Effector memory CD8-positive, alpha-beta T cell (primary cell): ENCODE data around the gene CTSF.
"Not testable (repeated sequence)": the region's sequence is repeated elsewhere in the genome, so short reads cannot be mapped to it uniquely, and the experiment has no call there.

Experiments
- ATAC-seq: fragments of 150-1000 bp; cut with Tn5 transposase; replicated peaks from 2 replicates; pipeline ENCODE4 v1.10.0; 2021; ENCODE audit warnings: mild to moderate bottlenecking, moderate library complexity
- DNase-seq, 3 experiments: peaks; one replicate each; pipeline ENCODE4 v3.0.0; 2021
- H3K27ac Mint-ChIP-seq, 2 donors: one replicate each; pipeline ENCODE4 v1.8.0; 2022; ENCODE audit warnings: mild to moderate bottlenecking in 2 of 2, mixed read lengths in 2 of 2, moderate library complexity in 2 of 2
- H3K27me3 Mint-ChIP-seq, 2 donors: one replicate each; pipeline ENCODE4 v1.8.0; 2022; ENCODE audit warnings: mixed read lengths in 2 of 2
- H3K36me3 Mint-ChIP-seq: one replicate; pipeline ENCODE4 v1.8.0; 2022; ENCODE audit warnings: mild to moderate bottlenecking, moderate library complexity, mixed read lengths; ENCODE audit not compliant: insufficient read depth
- H3K4me1 Mint-ChIP-seq, 2 donors: one replicate each; pipeline ENCODE4 v1.8.0; 2022; ENCODE audit warnings: low read depth in 2 of 2, mixed read lengths in 2 of 2
- H3K4me3 Mint-ChIP-seq, 2 donors: one replicate each; pipeline ENCODE4 v1.8.0; 2022; ENCODE audit warnings: mild to moderate bottlenecking in 2 of 2, mixed read lengths in 2 of 2, moderate library complexity in 2 of 2
- H3K9me3 Mint-ChIP-seq, 2 donors: one replicate each; pipeline ENCODE4 v1.8.0; 2022; ENCODE audit warnings: mixed read lengths in 2 of 2

The CTSF gene

DNA sequence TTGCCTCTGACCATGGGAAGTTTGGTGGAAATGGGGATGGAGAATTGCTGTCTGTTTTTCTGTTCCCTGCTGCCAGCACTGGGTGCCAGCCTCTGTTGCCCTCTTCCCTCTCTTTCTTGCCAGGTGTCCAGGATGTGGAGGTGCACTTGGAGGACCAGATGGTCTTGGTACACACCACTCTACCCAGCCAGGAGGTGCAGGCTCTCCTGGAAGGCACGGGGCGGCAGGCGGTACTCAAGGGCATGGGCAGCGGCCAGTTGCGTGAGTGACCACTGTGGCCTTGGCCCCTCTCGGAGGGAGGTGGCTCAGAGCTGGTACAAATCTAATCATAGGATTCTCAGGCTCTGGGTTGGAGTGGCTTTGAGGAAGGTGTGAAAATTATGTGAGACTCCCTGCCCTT is 30.6 kb upstream of the CTSF start:
- H3K4me3 Mint-ChIP-seq, result no peak overlapping the region
- ATAC-seq (no peak), DNase-seq (no peak)
- peaks cover 12 to 17% of the 10 kb centered on the region in 2 donors for H3K4me1 Mint-ChIP-seq
- H3K36me3 Mint-ChIP-seq, result peaks cover 6% of the 10 kb centered on the region
- H3K9me3 Mint-ChIP-seq, result no peaks in the 10 kb centered on the region
- no peak overlapping the region for H3K27ac Mint-ChIP-seq
- H3K27me3 Mint-ChIP-seq, result no peaks in the 10 kb centered on the region

DNA sequence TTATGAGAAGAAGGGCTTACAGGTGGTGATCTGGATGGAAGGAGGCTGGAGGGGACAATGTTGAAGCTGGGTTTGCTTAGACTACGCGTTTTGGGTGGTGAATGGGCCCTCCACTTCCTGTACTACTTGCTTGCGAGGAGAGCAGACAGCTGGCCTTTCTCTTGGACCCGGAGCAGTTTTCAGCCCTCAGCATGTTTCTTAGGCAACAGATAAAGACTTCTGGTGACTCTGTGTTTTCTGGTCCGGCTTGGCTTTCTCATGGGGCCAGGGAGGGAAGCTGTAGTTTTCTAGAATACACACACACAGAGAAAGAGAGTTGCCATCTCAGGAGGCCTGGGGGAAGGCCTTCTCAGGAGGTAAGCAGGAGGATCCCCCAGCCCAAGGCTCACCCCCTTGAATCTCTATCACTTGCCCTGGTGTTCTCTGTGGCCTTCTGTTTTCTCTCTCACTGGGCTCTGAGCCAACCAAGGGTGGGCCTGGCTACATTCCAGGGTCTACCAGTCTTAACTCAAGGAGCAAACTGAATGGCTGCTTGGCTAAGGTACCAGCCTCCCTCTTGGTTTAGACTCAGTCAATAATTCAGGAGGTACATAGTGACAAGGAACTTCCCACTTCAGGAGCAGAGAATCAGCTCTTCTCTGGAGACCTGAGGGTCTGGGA is 27.0 kb upstream of the CTSF start:
- Mint-ChIP-seq H3K27ac (peak overlapping the region in 1 of 2 donors; percentile 87), H3K4me1 (peaks cover 16 to 35% of the 10 kb centered on the region in 2 donors), H3K9me3 (no peaks in the 10 kb centered on the region), H3K4me3 (peak overlapping the region in 1 of 2 donors; percentile 96), H3K36me3 (peaks cover 19% of the 10 kb centered on the region), H3K27me3 (no peaks in the 10 kb centered on the region)
- ATAC-seq (no peak), DNase-seq (no peak)

DNA sequence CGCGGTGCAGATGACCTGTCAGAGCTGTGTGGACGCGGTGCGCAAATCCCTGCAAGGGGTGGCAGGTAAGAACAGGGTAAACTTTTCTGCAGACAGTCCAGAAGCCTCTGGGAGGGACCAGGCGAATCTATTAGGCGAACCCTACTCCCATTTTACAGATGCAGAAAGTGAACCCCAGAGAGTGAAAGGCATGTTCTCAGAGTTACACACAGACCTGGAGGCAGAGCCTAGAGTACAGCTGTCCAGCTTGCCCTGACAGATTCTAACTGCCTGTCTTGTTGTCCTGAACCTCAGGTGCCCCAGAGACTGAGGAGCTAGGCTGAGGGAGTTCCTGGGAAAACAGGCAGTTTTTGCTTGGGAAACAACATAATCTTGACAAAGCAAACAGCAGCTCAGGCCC is 25.2 kb upstream of the CTSF start:
- no peaks in the 10 kb centered on the region for H3K9me3 Mint-ChIP-seq
- DNase-seq (no peak), ATAC-seq (no peak)
- peak overlapping the region; percentile 93 to 96 for H3K4me3 Mint-ChIP-seq
- H3K36me3 Mint-ChIP-seq, result peaks cover 19% of the 10 kb centered on the region
- H3K4me1 Mint-ChIP-seq, result peaks cover 16 to 35% of the 10 kb centered on the region in 2 donors
- no peaks in the 10 kb centered on the region for H3K27me3 Mint-ChIP-seq
- H3K27ac Mint-ChIP-seq, result peak overlapping the region; percentile 97 to 98

DNA sequence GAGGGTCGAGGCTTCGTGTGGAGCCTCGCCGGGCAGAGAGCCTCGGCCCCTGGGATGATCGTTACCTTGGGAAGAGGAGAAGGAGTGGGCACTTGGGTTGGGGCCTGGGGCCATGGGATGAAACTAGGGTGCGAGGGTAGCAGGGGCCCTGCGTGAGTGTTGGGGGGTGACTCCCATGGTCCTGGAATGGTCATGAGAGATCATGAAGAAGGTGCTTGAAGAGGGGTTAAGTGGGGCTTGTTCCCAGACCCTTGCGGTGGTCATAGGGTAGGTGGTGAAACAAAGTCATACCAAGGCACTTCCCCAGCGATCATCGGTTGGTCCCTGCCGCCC is 24.9 kb upstream of the CTSF start:
- DNase-seq (peak in 1 of 3 experiments; percentile 4), ATAC-seq (no peak)
- H3K9me3 Mint-ChIP-seq, result no peaks in the 10 kb centered on the region

DNA sequence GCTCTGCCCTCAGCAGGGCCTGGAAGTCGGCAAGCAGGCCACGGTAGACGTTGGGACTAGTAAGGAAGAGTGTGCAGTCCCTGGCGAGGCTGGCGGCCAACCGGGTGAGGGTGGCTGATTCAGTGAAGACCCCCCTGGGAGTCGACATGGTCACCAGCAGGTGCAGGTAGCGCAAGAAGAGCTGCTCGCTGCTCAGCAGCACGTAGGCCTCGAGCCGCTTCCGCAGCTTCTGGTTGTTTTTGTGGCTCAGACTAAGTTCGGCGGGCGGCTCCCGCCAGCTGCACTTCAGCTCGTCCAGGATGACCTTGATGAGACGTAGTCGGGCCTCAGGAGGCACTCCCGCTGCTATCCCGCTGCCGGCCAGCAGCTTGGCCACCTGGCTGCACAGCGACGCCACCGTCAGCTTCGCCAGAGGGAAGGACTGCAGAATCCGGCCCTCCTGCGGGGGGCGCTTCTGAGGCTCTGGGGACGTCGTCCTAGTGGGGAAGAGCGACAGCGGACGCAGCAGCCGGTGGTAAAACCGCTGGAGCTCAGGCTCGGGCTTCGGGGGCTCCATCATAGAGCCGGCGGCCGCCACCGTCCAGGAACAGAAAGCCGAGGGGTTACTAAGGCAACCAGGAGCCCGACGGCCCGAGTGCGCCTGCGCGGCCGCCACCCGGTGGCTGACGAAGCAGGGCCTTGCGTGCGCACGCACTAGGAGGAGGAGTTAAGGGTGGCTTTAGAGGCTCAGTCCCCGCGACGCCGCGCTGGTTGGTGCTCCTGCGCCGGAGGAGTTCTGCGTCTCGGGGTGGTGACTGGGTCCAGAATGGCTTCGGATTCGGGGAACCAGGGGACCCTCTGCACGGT is 24.3 kb upstream of the CTSF start, which contains the start of the genes CCDC87 and CCS:
Gene CCDC87, minus strand, starts transcription at position 607 of the 846 bp plus-strand sequence. Its CDS starts 48 bp downstream, at position 559.
Gene CCS, plus strand, starts transcription at position 729 of the 846 bp plus-strand sequence. Its CDS starts 77 bp downstream, at position 806.
- ATAC-seq (peak; percentile 93), DNase-seq (peak; percentile 94 to 97 (median 96))
- peak within 1 kb of the TSS; percentile 97 to 98 for H3K27ac Mint-ChIP-seq
- peaks cover 16 to 35% of the 10 kb centered on the region in 2 donors for H3K4me1 Mint-ChIP-seq
- H3K4me3 Mint-ChIP-seq, result peak within 1 kb of the TSS; percentile 93 to 96
- H3K36me3 Mint-ChIP-seq, result peaks cover 19% of the 10 kb centered on the region
- no peaks in the 10 kb centered on the region for H3K9me3 Mint-ChIP-seq
- H3K27me3 Mint-ChIP-seq, result no peaks in the 10 kb centered on the region

More for the DNA sequence above, 24.9 kb upstream of the CTSF start:
- H3K36me3 Mint-ChIP-seq, result peaks cover 19% of the 10 kb centered on the region
- H3K27ac Mint-ChIP-seq, result peak overlapping the region; percentile 97 to 98
- H3K27me3 Mint-ChIP-seq, result no peaks in the 10 kb centered on the region
- H3K4me1 Mint-ChIP-seq, result peaks cover 16 to 35% of the 10 kb centered on the region in 2 donors
- H3K4me3 Mint-ChIP-seq, result peak overlapping the region; percentile 93 to 96

DNA sequence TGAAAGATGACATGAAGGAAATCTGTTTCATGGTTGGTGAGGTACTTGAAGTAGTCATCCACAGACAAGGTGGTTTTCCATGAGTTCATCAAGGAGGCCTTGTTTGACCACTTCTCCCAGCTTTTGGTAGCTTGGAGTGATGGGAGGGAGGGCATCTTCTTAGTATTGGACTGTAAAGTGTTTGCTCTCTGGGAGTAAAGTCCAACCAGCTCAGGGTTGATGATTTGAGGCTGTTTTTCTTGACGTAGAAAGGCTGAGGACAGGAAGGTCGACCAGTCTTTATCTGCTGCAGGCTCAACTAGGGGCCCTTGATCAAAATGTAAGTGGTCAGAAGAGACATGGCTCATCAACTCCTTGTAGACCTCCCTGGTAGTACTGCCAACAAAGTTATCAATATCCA is 22.8 kb upstream of the CTSF start:
- Mint-ChIP-seq H3K9me3 (no peaks in the 10 kb centered on the region), H3K4me1 (peaks cover 16 to 35% of the 10 kb centered on the region in 2 donors), H3K27me3 (no peaks in the 10 kb centered on the region), H3K4me3 (peak overlapping the region in 1 of 2 donors; percentile 93), H3K27ac (no peak overlapping the region), H3K36me3 (peaks cover 19% of the 10 kb centered on the region)
- DNase-seq (no peak), ATAC-seq (no peak)

DNA sequence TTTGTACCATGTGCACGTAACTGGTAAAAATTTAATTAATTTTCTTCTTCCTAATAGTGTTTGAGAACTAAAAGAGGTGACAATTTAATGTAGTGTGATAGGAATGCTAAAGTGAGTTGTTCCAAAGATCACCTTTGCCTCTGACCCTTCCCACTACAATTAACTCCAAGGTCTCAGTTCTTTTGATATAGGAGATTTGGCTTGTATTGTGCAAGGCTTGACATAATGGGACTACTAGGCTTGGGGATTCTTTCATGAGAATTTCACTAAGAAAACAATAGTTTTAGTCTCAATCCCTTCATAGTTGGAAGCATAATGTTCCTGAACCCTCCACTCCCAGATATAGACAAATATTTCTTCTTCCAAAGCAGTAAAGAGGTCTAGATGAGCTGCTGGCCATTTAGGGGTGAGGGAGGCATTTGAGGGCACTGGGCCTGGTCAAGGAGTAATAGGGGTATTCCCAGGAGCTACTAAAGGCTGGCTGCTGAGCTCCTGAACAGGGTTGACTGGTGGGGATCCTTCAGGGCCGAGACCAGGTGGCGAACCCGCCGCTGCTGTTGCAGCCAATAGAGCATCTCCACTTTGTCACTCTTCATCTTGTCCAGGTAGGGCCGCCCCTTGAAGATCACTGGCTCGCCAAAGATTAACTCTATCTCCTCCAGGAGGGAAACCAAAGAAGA is 21.7 kb upstream of the CTSF start:
- ATAC-seq (no peak), DNase-seq (no peak)
- H3K9me3 Mint-ChIP-seq, result no peaks in the 10 kb centered on the region
- H3K36me3 Mint-ChIP-seq, result peaks cover 19% of the 10 kb centered on the region
- H3K4me1 Mint-ChIP-seq, result peaks cover 11 to 26% of the 10 kb centered on the region in 2 donors
- peak overlapping the region in 1 of 2 donors; percentile 44 for H3K27ac Mint-ChIP-seq
- H3K27me3 Mint-ChIP-seq, result no peaks in the 10 kb centered on the region
- no peak overlapping the region for H3K4me3 Mint-ChIP-seq

DNA sequence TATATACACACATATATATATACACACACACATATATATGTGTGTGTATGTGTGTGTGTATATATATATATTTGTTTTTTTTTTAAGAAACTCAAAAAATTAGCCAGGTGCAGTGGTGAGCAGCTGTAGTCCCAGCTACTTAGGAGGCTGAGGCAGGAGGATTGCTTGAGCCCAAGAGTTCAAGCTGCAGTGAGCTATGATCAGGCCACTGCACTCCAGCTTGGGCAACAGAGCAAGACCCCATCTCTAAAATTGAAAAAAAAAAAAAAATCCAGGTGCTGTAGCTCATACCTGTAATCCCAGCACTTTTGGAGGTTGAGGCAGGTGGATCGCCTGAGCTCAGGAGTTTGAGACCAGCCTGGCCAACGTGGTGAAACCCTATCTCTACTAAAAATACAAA is 20.9 kb upstream of the CTSF start:
- Mint-ChIP-seq H3K4me1 (peaks cover 5 to 20% of the 10 kb centered on the region in 2 donors), H3K36me3 (peaks cover 16% of the 10 kb centered on the region)
- H3K27me3 Mint-ChIP-seq, H3K4me3 Mint-ChIP-seq, ATAC-seq, H3K9me3 Mint-ChIP-seq, DNase-seq, H3K27ac Mint-ChIP-seq: not testable (repeated sequence)

DNA sequence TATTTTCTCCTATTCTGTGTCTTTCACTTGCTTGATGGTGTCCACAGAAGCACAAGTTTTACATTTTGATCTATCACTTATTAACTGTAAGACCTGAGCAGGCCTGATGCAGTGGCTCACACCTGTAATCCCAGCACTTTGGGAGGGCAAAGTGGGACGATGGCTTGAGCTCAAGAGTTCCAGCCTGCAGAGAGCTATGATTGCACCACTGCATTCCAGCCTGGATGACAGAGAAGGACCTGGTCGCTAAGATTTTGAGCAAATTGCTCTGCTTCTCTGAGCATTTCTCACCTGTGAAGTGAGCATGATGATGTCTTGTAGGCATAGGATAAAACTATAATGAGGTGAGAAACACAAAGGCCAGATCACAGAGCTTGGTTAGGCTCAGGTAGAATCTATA is 17.7 kb upstream of the CTSF start:
- no peak for ATAC-seq
- H3K27ac Mint-ChIP-seq, result no peak overlapping the region
- no peaks in the 10 kb centered on the region for H3K4me1 Mint-ChIP-seq
- H3K27me3 Mint-ChIP-seq, result no peaks in the 10 kb centered on the region
- H3K36me3 Mint-ChIP-seq, result no peaks in the 10 kb centered on the region
- peaks cover 0 to 7% of the 10 kb centered on the region in 2 donors for H3K9me3 Mint-ChIP-seq
- H3K4me3 Mint-ChIP-seq, result no peak overlapping the region
- DNase-seq, result no peak

DNA sequence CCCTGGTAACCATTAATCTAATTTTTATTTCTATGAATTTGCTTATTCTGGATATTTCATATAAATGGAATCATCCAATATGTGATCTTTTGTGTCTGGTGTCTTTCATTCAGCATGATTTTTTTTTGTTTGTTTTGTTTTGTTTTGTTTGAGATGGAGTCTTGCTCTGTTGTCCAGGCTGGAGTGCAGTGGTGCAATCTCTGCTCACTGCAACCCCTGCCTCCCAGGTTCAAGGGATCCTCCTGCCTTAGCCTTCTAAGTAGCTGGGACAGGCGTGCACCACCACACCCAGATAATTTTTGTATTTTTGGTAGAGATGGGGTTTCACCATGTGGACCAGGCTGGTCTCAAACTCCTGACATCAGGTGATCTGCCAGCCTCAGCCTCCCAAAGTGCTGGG is 17.0 kb upstream of the CTSF start:
- H3K9me3 Mint-ChIP-seq, H3K36me3 Mint-ChIP-seq, H3K4me3 Mint-ChIP-seq, ATAC-seq, H3K27me3 Mint-ChIP-seq, H3K27ac Mint-ChIP-seq, H3K4me1 Mint-ChIP-seq, DNase-seq: not testable (repeated sequence)

DNA sequence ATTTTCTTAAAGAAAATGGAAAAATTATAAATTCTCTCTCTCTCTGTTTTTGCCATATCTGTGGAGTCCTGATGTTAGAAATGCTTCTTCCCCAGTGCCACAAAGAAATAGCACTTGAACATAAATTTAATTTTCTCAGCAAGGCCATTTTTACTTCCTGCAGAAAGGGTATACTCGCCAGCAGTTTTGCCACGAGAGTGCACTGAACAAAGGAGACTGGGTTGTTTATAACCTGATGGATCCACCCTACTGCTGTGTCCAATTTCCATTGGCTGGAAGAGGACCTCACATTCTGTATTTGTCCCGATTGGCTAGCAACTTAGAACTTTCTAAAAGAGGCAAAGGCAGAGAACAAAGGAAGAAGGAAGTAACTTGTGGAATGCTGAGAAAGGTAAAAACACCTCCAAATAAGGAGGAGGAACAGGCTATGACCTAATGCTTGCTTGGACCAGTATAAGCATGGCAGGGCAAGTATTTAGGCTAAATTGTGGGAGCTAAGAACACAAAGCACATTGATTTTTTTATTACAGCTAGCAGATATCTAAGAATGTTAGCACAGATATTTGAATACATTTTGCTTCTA is 14.2 kb upstream of the CTSF start:
- not testable (repeated sequence) for DNase-seq, ATAC-seq, H3K4me1 Mint-ChIP-seq, H3K27ac Mint-ChIP-seq, H3K27me3 Mint-ChIP-seq, H3K4me3 Mint-ChIP-seq, H3K36me3 Mint-ChIP-seq, H3K9me3 Mint-ChIP-seq

DNA sequence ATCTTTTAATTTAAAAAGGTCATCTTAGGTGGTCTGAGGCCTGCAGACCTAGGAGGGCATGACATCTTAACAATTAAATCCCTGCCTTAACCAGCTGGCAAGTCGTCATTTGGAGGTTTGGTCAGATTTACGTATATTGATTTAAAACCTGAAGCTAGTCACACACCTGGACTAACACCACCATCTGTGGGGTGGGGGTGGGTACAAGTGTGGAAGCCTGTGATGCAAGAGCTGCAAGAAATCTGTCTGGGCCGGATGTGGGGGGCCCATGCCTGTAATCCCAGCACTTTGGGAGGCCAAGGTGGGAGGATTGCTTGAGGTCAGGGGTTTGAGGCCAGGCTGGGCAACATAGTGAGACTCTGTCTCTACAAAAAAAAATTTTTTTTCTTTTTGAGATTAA is 12.9 kb upstream of the CTSF start:
- Mint-ChIP-seq H3K27me3 (peaks cover 6% of the 10 kb centered on the region in 2 donors), H3K36me3 (no peaks in the 10 kb centered on the region)
- no peak for ATAC-seq

DNA sequence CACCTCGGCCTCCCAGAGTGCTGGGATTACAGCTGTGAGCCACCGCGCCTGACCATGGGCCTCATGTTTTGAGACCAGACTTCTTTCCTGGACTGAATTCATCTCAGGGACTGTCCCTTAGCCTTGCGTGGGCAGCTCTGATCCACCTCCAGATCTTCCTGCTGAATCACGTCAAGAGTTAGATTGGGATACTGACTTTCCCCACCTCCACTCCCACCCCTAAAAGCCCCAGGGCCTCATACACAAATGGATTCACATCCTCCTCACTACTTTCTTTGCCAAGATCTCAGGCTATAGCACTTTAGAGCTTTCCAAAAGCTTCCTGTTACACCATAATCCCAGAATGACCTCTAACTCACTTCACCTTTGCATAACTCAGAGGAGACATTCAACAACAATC is 12.4 kb upstream of the CTSF start:
- H3K27me3 Mint-ChIP-seq, result peaks cover 9 to 11% of the 10 kb centered on the region in 2 donors
- H3K27ac Mint-ChIP-seq, result no peak overlapping the region
- H3K4me1 Mint-ChIP-seq, result peaks cover 5 to 6% of the 10 kb centered on the region in 2 donors
- no peak overlapping the region for H3K4me3 Mint-ChIP-seq
- ATAC-seq, result no peak
- DNase-seq, result no peak
- H3K9me3 Mint-ChIP-seq, result peaks cover 0 to 7% of the 10 kb centered on the region in 2 donors
- H3K36me3 Mint-ChIP-seq, result no peaks in the 10 kb centered on the region

More for the DNA sequence above, 12.9 kb upstream of the CTSF start:
- Mint-ChIP-seq H3K4me3 (no peak overlapping the region), H3K9me3 (peaks cover 0 to 7% of the 10 kb centered on the region in 2 donors), H3K27ac (no peak overlapping the region), H3K4me1 (peaks cover 5 to 6% of the 10 kb centered on the region in 2 donors)
- DNase-seq, result no peak
